Tongue (tissue), 2 donors: ENCODE measurements around the gene HOXD8. TPM values are rescaled to one million over a fixed set of nuclear protein-coding genes. Genes with fewer than 3 reads are reported as not detected.

Experiments
- DNase-seq: peaks from one replicate; pipeline ENCODE4 v3.0.0-alpha.2; 2015
- total RNA-seq: library from RNA; depleted of rRNA; stranded (reverse); fragments of >200 nt; gene quantifications from one replicate; pipeline ENCODE4 v1.2.3, GENCODE V29; 2014

HOXD8 gene
- total RNA-seq, 1 donor from 2014 or later: 2.7 TPM

DNA sequence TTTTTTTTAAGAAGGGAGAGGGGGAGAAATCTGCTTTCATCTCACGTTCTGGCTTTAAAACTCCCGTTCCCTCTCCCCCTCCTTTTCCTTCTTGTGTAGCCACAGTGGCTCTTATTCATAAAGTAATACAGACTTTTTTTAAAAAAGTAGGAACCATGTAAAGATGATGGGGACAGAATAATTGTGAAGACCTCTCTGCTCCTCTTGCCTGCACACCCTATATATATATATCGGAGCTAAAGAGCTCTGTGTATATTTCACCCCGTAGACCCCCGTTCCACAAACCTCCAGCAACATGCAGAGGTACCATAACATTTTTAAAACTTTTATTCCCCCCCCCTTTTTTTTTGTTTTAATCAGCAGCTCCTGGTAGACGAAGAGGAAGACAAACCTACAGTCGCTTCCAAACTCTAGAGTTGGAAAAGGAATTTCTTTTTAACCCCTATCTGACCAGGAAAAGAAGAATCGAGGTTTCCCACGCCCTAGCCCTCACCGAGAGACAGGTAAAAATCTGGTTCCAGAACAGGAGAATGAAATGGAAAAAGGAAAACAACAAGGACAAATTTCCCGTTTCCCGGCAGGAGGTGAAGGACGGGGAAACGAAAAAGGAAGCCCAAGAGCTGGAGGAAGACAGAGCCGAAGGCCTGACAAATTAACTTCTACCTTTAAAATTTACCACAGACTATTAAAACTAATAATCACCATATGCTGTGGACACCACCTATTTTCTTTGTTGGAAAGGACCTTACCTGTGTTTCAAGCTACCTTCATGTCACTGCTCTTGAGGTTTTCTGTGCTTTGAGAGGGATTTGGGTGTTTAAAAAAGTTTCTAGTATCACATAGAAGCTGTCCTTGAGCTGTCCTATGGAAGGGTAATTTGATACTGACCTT is 1.7 kb downstream of the HOXD8 start:
- DNase-seq: no peak

DNA sequence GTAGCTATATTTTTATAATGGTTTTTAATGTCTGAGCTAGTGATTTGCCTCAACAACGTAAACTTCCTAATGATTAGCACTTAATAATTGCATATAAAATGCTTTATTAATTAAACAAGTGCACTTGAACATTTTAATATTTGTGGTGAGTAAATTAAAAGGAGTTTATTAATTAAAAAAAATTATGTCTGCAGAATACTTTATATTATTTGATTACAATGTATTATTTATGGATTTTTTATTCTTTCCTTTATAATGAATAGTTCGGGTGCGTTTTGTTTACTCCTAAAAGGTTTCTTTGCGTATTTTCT is 2.3 kb downstream of the HOXD8 start:
- DNase-seq: no peak

DNA sequence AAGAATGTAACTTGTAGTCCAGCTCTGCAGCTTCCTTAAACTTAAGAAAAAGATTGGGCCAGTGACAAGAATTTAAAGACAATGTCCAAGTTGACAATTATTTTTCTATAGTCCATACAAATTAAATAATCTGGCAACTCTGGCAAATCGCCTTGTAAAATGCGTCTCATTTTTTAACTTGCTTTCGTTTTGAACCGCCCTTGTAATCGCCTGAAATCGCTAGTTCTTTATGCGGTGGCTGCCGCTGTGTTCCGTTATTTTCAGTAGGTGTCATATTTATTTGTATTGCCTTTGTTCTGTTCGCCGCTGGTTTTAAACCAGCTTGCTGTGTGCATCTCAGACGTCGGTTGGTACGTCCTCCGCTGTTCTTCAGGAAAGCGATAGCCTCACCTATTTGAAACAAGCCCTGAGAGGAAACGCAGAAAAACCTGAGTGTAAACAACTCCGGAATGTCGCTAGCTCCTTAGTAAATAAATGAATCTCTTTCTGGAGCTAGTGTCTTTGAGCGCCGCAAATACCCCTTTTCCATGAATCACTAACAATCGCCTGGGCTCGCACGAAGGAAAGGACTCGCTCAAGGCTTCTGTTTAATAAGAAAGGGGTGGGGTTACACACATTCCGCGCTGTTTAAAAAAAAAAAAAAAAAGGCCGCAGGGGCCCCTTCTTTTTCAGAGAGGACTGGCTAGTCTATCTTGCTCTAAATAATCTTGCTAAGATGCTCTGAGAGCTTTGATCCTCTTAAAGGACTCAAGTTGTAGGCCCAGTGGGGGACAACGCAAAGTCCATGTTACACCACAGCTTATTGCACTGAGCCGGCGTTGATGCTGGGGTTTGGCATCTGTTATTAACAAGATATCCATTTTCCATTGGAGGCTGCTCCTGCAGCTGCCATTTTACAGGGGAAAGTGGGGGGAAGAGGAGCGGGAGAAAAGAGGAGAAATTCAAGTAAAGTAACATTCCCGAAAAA is 3.0 kb downstream of the HOXD8 start:
- DNase-seq: peak; percentile 56

DNA sequence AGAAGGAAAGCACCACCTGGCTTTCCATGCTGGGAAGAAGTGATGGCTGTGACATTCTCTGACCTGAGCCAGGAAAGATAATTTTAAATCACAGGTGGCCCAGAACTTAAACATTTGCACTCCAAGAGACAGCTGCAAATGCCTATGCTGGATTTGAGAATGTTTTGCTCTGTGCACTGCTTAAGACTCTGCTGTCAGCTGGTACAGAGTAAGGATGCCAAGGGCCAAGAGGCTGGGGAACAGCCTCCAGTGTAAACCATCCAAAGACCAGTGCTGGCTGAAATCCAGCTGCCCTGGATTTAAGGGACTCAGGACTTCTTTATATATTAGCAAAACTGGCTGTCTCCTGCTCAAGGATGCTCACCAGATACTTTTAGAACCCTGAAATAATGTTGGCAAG is 3.9 kb downstream of the HOXD8 start:
- peak; percentile 75 for DNase-seq

DNA sequence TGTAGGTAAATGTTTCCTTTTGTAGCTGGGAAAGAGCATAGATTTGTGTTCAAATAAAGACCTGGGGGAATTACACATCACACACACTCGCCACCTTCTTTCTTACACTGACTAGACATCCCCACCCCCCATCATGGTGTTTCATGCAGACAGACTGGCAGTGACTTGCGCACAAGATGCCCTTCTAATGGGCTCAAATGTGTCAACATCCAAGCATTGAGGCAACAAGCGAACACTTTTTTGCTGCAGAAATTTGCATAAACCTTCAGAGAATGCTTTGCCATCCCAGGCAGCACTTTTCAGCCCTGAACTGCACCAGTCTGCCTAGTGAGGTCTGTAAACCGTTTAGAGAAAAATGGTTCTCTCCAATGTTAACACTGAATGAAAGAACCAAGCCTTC is 4.5 kb downstream of the HOXD8 start:
- DNase-seq: no peak

DNA sequence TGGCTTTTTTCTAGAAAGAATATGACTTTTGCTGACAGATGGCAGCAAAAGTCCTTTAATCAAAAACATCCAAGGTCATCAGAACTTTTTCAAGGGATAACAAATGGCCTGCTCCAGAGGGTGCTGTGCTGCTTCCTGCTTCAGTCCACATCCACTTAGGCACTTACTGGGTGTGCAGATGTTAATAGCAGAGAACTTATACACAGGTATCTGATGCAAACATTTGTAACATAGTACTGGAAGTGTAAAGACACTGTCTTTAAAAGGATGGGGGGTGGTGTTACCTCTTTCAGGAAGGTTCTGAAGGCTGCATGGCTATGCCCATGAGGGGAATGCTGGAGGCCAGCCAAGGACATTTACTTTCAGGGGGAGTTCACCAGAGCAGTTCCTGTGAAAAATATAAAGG is 5.5 kb downstream of the HOXD8 start:
- no peak for DNase-seq

DNA sequence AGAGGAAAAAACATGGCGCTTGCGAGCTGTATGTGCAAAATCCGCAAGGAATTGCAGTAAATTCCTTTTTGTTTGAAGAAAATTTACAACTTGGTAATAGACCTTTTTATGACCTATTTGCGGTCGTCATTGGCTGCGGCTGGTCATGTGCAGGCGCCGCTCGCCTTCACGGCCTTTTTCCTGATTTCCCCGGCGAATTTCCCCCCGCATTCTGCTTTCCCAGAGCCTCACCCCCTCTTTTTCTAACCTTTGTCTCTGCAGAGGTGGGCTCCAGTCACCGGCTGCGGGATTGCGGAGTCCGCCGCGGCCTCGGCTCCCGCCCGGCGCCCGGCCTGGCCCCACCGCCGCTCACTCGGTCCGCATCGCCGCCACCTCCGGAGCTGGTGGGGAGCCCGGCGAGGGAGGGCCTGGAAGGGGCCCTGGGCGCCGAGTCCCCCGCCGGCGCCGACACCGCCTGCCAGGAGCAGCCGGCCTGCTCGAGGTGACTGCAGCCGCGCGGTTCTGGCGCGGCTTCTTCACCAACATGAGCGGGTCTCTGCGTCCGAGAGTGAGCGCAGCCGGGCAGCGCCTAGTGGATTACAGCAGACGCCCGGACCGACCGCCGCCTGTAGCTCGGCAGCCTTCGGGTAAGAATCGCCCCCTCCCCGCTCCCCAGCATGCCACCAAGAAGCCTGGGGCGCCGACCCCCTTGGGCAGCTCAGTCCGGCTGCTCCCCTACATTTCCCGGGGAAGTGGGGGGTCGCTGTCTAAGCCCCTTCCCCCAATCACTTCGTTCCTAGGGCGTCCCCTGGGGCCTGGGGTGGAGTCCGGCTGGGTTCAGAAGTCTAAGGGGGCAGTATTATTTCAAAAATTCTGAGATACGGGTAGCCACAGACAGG is 7.1 kb downstream of the HOXD8 start:
- DNase-seq: no peak

DNA sequence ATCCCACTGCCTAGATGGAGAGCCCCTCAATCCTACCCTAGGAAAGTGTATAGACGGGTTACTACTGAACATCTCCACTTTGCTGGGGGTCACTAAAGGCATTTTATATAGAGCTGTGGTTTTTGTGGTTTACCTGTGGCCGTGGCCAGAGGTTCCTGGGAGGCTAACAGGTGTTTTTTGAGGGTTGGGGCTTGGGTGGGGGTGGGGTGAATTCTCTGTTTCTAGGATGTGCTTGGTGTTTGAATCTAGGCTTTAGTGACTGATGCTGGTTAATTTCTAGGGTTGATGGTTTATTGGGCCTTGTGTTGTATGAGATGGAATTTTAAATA is 7.7 kb downstream of the HOXD8 start:
- no peak for DNase-seq

DNA sequence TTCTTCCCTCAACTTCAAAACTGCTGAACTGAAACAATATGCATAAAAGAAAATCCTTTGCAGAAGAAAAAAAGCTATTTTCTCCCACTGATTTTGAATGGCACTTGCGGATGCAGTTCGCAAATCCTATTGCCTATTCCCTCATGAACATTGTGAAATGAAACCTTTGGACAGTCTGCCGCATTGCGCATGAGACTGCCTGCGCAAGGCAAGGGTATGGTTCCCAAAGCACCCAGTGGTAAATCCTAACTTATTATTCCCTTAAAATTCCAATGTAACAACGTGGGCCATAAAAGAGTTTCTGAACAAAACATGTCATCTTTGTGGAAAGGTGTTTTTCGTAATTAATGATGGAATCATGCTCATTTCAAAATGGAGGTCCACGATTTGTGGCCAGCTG is 8.4 kb downstream of the HOXD8 start:
- no peak for DNase-seq

DNA sequence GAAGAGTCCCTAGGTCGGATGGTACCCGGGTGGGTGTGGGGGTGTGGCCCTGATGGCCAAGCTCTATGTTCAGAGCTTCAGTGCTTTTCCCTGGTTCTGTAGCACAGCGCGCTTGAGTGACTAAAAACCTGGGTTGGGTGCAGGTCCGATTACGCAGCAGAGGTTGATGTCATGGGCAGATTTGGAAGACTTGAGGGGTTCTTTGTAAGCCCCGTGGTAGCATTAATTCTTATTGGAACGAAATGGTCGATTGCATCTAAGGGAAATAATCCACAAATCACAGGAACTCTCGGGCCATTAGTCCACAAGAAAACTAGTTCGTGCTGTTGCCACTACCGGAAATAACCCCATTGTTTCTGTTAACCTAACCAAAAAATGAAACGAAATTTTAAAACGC is 9.0 kb downstream of the HOXD8 start:
- no peak for DNase-seq

DNA sequence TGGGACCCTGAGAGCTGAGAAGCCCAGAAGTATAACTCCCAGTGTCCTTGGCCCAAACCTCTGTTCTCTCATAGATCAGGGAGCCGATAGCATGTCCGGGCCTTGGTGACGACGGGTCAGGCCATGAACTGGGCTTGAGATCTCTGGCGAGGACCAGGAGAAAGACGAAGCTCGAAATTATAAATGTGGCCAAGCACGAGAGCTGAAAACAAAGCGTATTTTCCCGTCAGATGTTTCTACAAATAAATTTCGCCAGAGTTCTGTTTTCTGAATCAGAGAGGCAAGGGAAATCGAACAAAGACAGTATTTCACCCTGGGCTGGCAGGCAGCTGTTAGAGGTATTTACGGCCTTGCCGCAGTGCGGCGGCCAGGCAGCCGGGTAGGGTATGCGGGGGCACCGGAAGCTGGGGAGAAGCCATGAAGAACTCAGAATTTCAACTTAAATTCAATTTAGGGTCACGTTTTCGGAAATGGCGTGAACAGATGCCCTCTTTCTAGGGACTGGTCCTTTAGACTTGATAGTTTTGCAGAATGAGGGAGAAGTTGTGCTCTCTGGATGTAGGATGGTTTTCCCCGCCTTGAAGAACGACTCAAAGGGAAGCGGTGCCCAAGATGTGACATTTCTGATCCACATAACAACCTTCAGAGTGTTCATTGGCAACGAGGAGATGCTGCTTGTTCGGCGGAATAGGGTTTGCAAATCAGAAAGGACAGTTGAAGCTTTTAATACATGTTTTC is 9.6 kb downstream of the HOXD8 start:
- no peak for DNase-seq

DNA sequence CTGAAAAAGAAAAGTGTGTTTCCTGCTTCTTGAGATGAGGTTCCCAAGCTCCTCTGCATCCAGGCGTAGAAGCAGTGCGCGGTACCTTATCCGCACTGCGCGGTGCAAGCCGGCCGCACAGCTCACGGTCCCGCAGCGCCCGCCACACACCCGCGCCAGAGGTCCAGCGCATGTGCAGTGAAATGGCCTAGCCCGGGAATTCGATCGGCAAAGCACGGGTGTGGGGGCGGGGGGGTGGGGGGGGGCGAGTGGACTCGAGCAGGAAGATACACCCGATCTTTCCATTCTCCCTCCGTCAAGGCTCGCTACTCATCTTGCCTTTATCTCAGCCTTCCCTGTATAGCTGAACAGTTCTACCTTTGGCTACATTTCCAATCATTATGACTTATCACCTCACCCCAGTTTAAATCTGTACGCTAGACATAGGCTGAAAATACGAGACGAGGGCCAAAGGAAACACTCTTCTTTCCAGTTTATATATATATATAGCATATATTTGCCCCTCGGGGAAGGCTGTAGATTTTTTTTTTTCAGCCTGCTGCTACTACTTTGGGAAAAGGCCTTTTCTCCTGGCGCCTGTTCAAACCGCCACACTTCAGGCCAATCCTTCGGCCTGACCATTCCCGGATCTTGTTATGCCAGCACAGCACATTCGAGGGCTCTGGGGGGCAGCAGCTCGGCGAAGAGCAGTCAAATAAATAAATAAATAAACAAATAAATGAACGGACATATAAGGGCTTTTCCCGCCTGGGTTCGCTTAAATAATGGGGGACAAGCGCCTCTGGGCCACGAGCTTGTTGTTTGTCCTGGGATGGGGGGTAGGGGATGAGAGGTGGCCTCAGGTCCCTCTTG is 10.4 kb downstream of the HOXD8 start:
- DNase-seq: no peak

DNA sequence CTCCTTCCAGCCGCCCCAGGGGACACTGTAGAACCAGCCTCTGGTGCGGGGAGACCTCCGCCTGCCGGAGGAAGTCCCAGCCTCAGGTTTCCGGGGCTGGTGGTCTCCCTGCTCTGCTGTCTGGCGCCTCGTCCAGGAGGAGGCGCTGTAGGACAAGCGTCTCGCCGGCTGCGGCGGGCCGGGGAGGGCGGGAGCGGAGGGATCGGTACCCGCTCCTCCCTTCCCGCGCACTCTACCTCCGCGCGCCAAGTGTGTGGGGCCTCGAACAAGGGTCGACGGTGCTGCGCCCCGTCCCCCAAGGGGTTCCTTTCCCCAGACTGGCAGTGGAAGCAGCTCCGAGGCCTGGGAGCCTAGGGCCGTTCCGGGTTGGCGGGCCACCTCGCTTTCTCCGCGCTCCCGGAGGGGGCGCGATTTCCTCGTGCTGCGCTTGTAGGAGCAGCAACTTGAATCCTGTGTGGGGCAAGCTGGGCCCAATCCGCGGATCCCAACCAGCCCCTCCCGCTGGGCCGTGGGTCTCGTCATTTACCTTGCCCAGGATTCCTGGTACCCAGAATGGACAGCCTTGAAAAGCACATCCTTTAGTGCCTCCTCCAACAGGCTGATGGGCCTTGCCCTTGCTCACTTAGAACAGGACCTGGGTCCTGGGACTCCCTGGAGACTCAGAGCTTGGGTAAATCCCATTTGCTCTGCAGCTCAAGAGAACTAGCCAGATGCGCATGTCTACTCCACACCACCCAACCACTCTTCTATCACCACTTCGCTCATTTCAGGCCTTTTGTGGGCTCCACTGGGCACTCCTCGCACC is 11.2 kb downstream of the HOXD8 start:
- DNase-seq: peak; percentile 92

DNA sequence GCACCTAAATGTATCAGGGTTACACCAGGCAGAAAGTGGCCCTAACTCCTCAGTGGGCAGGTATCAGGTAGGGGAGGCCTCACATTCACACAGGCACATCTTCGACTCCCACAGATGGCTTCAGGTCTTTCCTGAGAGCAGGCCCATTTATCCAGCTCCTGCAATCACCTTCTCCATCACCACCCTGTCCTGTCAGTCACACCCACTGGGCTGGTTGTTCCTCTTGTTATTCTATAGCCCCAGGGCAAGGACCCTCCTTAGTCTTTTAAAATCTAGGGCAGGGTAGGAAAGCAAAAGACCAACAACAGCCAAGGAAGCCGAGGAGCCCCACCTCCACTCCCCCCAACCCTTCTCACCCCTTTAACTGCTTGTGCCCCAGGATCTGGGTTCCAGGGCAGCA is 12.8 kb downstream of the HOXD8 start:
- no peak for DNase-seq

DNA sequence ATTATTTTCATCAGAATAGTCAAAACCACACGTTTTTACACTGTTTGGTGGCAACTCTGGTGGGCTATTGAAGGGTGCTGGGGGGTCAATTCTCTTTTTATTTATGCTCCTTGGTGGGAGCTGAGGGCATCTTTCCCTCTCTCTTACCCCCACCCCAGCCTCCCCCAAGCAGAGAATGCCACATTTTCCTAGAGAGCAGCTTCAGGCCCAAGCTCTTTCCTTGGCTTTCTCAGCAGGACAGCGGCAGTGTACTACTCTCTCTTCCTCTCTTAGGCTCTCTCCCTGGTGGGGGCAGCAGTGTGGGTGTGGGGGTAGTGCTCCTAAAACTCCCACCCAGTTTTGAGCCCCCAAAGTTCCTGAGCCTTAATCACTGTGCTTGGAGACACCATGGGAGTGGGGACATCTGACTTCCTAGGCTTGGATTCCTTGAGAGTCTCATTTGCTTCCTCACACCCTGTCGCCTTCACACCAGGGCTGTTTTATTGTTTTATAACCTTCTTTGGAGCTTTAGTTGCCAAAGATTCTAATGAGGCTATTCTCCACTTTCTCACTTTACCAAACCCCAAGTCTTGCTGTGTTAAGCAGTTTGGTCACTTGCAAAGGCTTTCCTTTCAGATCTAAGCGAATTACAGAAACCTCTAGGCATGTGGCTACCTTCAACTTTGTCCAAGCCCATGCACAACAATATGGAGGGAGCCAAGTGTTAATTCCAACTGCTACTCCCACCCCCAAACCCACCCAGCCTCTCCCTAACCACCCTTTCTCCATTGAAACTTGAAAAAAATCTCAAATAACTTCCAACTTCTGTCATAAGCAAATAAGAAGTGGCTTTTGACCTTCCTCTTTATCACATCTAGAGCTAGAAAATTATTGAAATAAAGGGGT is 15.8 kb downstream of the HOXD8 start:
- no peak for DNase-seq

DNA sequence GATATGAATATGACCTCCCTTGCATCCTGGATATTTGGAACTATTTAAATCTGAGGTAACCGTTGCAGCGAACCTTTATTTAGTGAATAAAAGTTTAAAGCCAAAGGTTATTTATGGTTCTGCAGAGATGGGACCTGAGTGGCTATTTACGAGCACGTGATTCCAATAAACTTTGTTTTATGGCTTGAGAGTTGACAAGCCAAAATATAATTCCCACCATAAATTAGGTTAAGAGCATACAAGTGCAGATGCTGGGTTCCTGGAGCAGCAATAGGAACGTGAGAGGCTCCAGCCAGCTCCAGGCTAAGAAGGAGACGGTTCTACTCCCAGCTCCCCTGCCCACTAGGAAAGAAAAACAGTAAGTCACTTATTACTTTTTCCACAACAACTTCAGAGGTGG is 16.6 kb downstream of the HOXD8 start:
- DNase-seq: no peak

DNA sequence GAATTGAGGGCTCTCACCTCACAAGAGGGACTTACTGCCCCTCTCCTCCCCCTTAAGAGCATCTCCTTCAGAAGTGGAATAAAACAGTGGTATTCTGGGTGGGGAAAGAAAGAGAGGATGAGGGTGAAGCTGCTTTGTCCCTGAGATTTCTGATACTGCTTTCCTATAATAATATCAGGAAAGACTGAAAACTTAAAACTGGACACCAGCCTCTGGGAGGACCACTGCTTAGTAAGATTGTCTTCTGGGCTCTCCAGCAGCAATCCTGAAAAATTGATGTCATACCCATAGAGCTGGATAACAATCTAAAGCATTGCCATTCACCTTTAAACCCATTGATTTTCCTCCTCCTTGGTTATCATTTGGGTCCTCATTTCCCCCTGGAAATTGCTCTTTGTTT is 17.1 kb downstream of the HOXD8 start:
- DNase-seq: no peak

DNA sequence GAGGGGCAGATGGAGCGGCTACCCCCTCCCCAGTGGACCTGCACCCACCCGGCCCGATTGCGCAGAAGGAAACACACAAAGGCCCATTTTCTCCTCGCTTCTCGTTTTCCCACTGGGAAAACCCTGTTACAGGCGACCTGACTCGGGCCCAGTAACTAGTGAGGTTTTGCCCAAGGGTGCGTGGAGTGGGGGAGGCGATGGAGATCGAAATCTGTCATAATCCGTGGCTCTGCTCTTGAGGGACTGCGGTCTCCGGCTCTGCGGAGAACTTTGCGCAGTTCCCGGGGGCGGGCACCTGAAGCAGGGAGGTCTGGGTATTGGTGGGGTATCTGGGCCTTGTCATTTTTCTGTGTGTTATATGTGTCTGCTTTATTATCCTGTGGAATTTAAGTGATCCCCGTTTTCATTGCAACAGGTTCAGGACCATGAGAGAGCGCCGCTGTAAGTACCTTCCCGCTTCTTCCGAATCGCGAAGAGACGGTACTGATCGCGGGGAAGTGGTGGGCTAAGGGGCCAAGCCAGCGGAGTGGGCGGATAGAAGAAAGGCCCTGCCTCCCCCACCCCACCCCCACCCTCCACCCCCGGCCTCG is 17.8 kb downstream of the HOXD8 start:
- DNase-seq: no peak
